Measurements from ENCODE around the gene KAT2A.

The KAT2A gene

GRCh38 chr17:42120770-42121769 lies at the start of gene KAT2A:
Gene KAT2A (minus strand): TSS chr17:42121367. CDS start chr17:42121304, 63 bp downstream.
- in situ Hi-C loops (cut with HindIII; ENCODE audit: low pct_unique_long_range_greater_than_20kb, low sequenced_read_pairs): no loop called here
- peak; percentile 90 to 99 for DNase-seq (ENCODE audit: low read depth in 1 of 2, low spot score in 1 of 2)
- no peak for TF ChIP-seq JUND (IDR thresholded peaks at IDR 0.05; ENCODE audit: low read depth)

DNA sequence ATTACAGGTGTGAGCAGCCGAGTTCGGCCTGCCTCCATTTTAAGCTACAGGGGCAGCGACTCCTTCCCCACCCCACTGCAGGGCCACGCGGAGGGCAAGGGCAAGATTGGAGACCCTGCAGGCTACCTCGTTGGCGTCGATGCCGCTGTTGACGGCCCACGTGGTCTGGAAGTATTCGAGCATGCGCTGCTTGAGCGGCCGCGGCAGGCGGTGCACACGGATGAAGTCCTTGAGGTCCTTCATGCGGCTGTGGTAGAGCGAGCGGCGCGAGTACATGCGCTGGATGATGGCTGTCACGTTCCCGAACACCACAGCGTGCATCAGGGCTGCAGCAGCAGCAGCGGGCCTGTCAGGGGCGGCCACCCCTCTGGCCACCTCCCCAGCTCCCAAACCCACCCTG lies 48.2 kb upstream of the KAT2A start:
- no peak for TF ChIP-seq JUND (IDR thresholded peaks at IDR 0.05; ENCODE audit: low read depth)
- no peak for DNase-seq (ENCODE audit: low read depth in 1 of 2, low spot score in 1 of 2)
- in situ Hi-C loops (cut with HindIII; ENCODE audit: low pct_unique_long_range_greater_than_20kb, low sequenced_read_pairs): no loop called here

DNA sequence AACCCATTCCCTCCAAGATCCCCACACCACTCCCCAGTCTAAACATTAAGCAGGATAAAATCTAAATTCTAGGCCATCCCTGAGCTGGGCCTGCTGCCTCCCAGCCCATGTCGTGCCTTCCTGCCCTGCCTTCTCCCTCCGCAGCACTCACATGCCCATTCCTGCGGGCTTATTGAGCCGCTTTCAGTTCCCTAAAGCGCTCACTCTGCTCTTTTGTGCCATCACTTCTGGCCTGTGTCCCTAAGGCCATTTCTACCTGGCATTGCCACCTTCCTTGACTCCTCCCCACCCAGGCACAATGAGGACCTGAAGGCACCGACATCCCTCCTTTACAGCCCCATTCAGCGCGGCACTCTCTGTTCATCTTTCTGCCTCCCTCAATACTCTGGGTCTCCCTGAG lies 46.6 kb upstream of the KAT2A start:
- TF ChIP-seq JUND (IDR thresholded peaks at IDR 0.05; ENCODE audit: low read depth): no peak
- no peak for DNase-seq (ENCODE audit: low read depth in 1 of 2, low spot score in 1 of 2)
- in situ Hi-C loops (cut with HindIII; ENCODE audit: low pct_unique_long_range_greater_than_20kb, low sequenced_read_pairs): no loop called here

GRCh38 chr17:42166196-42166763 lies 45.1 kb upstream of the KAT2A start:
- no peak for TF ChIP-seq JUND (IDR thresholded peaks at IDR 0.05; ENCODE audit: low read depth)
- in situ Hi-C loops (cut with HindIII; ENCODE audit: low pct_unique_long_range_greater_than_20kb, low sequenced_read_pairs): no loop called here
- no peak for DNase-seq (ENCODE audit: low read depth in 1 of 2, low spot score in 1 of 2)

- TF ChIP-seq JUND (IDR thresholded peaks at IDR 0.05; ENCODE audit: low read depth): no peak
- DNase-seq (ENCODE audit: low read depth in 1 of 2, low spot score in 1 of 2): no peak
- in situ Hi-C loops (cut with HindIII; ENCODE audit: low pct_unique_long_range_greater_than_20kb, low sequenced_read_pairs): no loop called here
Measured at GRCh38 chr17:42165751-42166150, 44.6 kb upstream of the KAT2A start.

DNA sequence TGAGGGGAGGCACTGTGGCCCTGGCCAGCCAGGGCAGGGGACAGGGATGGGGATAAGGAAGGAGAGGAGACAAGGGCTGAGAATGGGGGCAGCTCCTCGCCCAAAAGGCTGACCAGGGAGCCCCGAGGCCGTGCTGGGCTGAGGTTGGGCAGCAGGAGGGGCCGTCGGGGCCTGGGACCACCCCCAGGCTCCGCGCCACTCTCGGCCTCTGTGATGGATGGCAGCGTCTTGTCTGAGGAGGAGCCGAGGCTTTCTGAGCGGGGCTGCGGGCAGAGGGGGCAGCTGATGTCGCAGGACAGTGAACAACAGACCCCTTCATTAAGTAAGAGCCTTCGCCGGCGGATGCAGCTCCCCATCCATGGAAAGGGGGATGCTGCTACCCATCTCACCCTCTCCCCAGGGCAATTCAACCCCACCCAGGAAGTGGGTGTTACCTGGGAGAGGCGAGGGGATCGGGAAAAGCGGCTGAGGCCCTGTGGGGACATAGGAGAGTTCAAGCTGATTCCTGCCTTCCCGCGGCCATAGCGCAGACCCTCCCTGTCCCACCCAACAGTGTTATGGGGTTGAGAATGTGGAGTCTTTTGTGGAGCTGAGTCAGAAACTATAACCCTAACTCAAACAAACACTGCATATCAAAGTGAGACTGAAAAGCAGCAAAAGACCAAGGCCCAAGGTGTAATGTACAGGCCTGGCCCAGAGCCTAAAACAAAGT lies 42.7 kb upstream of the KAT2A start:
- no peak for DNase-seq (ENCODE audit: low read depth in 1 of 2, low spot score in 1 of 2)
- no peak for TF ChIP-seq JUND (IDR thresholded peaks at IDR 0.05; ENCODE audit: low read depth)
- in situ Hi-C loops (cut with HindIII; ENCODE audit: low pct_unique_long_range_greater_than_20kb, low sequenced_read_pairs): no loop called here

DNA sequence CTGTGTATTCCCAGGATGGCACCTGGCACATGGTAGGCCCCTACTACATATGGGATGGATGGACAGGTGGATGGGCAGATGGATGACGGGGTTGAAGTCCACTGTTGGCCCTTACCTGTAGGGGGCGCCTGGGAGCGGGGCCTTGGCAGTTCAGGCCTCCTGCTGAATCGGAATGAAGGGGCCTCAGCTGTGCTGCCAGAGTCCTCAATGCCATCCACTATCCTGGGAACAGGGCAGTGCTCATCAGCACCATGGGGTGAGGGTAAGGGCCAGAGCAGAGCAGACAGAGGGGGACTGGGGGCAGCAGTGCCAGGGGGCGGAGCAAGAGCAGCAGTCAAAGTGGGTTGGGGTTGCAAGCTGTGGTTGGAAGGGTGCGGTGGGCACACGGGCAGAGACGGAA lies 41.9 kb upstream of the KAT2A start:
- in situ Hi-C loops (cut with HindIII; ENCODE audit: low pct_unique_long_range_greater_than_20kb, low sequenced_read_pairs): no loop called here
- no peak for TF ChIP-seq JUND (IDR thresholded peaks at IDR 0.05; ENCODE audit: low read depth)
- DNase-seq (ENCODE audit: low read depth in 1 of 2, low spot score in 1 of 2): peak in 1 of 2 experiments; percentile 37

DNA sequence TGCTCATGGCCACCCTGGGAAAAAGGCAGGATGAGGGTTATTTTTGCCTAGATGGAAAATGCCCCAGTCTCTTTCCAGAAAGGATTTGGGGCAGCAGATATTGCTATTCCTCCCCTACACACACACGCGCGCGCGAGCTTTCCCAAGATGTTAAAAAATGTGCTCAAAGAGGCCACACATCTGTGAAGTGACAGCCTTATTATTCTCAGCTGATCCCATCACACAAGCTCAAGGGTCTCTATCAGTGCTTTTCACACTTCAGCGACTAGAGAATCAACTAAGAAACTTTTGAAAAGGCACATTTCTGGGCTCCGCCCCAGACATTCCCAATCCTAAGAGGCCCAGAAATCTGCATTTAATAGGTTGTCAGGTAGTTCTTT lies 39.4 kb upstream of the KAT2A start:
- no peak for DNase-seq (ENCODE audit: low read depth in 1 of 2, low spot score in 1 of 2)
- in situ Hi-C loops (cut with HindIII; ENCODE audit: low pct_unique_long_range_greater_than_20kb, low sequenced_read_pairs): no loop called here
- no peak for TF ChIP-seq JUND (IDR thresholded peaks at IDR 0.05; ENCODE audit: low read depth)

- no peak for DNase-seq (ENCODE audit: low read depth in 1 of 2, low spot score in 1 of 2)
- TF ChIP-seq JUND (IDR thresholded peaks at IDR 0.05; ENCODE audit: low read depth): no peak
- in situ Hi-C loops (cut with HindIII; ENCODE audit: low pct_unique_long_range_greater_than_20kb, low sequenced_read_pairs): no loop called here
Measured at GRCh38 chr17:42159796-42160530, 38.8 kb upstream of the KAT2A start.

GRCh38 chr17:42155614-42156045 lies 34.5 kb upstream of the KAT2A start:
- in situ Hi-C loops (cut with HindIII; ENCODE audit: low pct_unique_long_range_greater_than_20kb, low sequenced_read_pairs): no loop called here
- DNase-seq (ENCODE audit: low read depth in 1 of 2, low spot score in 1 of 2): no peak
- no peak for TF ChIP-seq JUND (IDR thresholded peaks at IDR 0.05; ENCODE audit: low read depth)

GRCh38 chr17:42153919-42154742 lies 33.0 kb upstream of the KAT2A start:
- DNase-seq (ENCODE audit: low read depth in 1 of 2, low spot score in 1 of 2): peak in 1 of 2 experiments; percentile 42
- no peak for TF ChIP-seq JUND (IDR thresholded peaks at IDR 0.05; ENCODE audit: low read depth)
- in situ Hi-C loops (cut with HindIII; ENCODE audit: low pct_unique_long_range_greater_than_20kb, low sequenced_read_pairs): no loop called here
